ENCODE data around the gene ZFX.

DNA sequence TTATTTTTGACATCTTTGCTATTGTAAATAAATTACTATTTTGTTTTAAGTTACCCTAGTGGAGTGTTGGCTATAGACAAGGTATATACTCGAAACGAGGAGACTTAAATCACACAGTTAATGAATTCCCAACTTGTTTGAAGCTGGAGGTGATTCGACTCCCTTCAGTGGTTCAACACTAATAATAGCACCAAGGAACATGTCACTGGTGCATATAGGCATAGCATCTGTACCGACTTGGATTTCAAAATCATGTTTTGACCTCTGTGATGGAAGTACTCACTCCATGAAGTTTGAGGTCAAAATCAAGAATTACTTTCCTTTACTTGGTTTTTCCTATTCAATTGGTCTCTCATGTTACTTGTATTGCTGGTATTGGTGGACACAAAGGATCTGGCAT lies 66.5 kb downstream of the ZFX start:
- TF ChIP-seq, protein P1, sequence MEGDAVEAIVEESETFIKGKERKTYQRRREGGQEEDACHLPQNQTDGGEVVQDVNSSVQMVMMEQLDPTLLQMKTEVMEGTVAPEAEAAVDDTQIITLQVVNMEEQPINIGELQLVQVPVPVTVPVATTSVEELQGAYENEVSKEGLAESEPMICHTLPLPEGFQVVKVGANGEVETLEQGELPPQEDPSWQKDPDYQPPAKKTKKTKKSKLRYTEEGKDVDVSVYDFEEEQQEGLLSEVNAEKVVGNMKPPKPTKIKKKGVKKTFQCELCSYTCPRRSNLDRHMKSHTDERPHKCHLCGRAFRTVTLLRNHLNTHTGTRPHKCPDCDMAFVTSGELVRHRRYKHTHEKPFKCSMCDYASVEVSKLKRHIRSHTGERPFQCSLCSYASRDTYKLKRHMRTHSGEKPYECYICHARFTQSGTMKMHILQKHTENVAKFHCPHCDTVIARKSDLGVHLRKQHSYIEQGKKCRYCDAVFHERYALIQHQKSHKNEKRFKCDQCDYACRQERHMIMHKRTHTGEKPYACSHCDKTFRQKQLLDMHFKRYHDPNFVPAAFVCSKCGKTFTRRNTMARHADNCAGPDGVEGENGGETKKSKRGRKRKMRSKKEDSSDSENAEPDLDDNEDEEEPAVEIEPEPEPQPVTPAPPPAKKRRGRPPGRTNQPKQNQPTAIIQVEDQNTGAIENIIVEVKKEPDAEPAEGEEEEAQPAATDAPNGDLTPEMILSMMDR (conservative IDR thresholded peaks at IDR 0.05; ENCODE audit: low read length), result no peak
- TF ChIP-seq EZH2phosphoT487 (IDR thresholded peaks at IDR 0.05; ENCODE audit: borderline replicate concordance), result no peak

Data from Loucy (cell line).